HepG2 (cell line): ENCODE measurements around the gene OTC. TPM values are rescaled to one million over a fixed set of nuclear protein-coding genes. Genes with fewer than 3 reads are reported as not detected.

Experiments used
- ATAC-seq: fragments of 200-7000 bp; cut with Tn5 transposase; 3 replicates; pipeline ENCODE4 v1.9.1; 2020; ENCODE audit warnings: mild to moderate bottlenecking, moderate library complexity
- BruUV-seq: library from RNA; stranded (reverse); fragments of 400-500 nt; replicated peaks from 2 replicates; lab custom pipeline; 2021; lab: Mats Ljungman, UMichigan
- CTCF ChIA-PET: fragments of 300-600 bp; formaldehyde crosslinking; extraction: SDS; loops from one replicate; lab custom pipeline; 2021; ENCODE audit warnings: low total read pairs, inconsistent platforms, low intra/inter-chr PET ratio; lab: Yijun Ruan, JAX
- POLR2A ChIA-PET: fragments of 350-600 bp; sonication (Branson Sonifier 250); formaldehyde crosslinking; loops from one replicate; lab custom pipeline; 2020; ENCODE audit warnings: antibody characterized with exemption, inconsistent platforms; lab: Yijun Ruan, JAX
- DNase-seq: peaks from one replicate; pipeline ENCODE4 v3.0.0-alpha.2; 2015; ENCODE audit warnings: low spot score
- FAIRE-seq: peaks from 3 replicates; lab custom pipeline; 2011; peaks lifted over from hg19 to GRCh38; lab: Jason Lieb, UNC
- H2AFZ ChIP-seq: one replicate; pipeline ENCODE4 v1.6.1; 2011; ENCODE audit warnings: low read length, inconsistent platforms
- H3K27ac ChIP-seq: fragments of 300-600 bp; 3 replicates; pipeline ENCODE4 v1.8.0; 2011; ENCODE audit warnings: mixed run types, mild to moderate bottlenecking, mixed read lengths, low read length, inconsistent platforms; ENCODE audit not compliant: insufficient read depth; ENCODE audit errors: extremely low read length
- H3K27me3 ChIP-seq, 2 experiments: fragments of 200-600 bp in 1 of 2; 2 replicates in 1 of 2; 3 replicates in 1 of 2; pipeline versions ENCODE4 v1.6.0 to v1.8.0; 2011; ENCODE audit warnings: low read length in 2 of 2, mild to moderate bottlenecking in 2 of 2, moderate library complexity in 2 of 2, inconsistent platforms in 1 of 2; ENCODE audit not compliant: insufficient read depth in 2 of 2, control insufficient read depth in 1 of 2
- H3K36me3 ChIP-seq, 2 experiments: fragments of 200-600 bp in 1 of 2; replicated peaks in 1 of 2; 2 replicates in 1 of 2; 3 replicates in 1 of 2; pipeline versions ENCODE4 v1.5.1 to v1.8.0; 2011; ENCODE audit warnings: low read length in 2 of 2, inconsistent platforms in 1 of 2; ENCODE audit not compliant: insufficient read depth in 2 of 2, control insufficient read depth in 1 of 2
- H3K4me1 ChIP-seq: 2 replicates; pipeline ENCODE4 v1.5.1; 2012; ENCODE audit warnings: low read length, inconsistent platforms; ENCODE audit not compliant: insufficient read depth
- H3K4me2 ChIP-seq: 2 replicates; pipeline ENCODE4 v1.6.0; 2011; ENCODE audit warnings: low read depth, low read length, inconsistent platforms
- H3K4me3 ChIP-seq, 3 experiments: fragments of 200-600 bp in 1 of 3; sonication (generic), shearing (Covaris generic) in 1 of 3; replicated peaks in 1 of 3; 2 replicates each; pipeline ENCODE4 v1.5.1; 2011 to 2016; ENCODE audit warnings: low read length in 3 of 3, inconsistent platforms in 2 of 3, low read depth in 2 of 3, mild to moderate bottlenecking in 2 of 3, control low read depth in 1 of 3, mixed read lengths in 1 of 3; ENCODE audit not compliant: insufficient read depth in 1 of 3
- H3K79me2 ChIP-seq: one replicate; pipeline ENCODE4 v1.6.1; 2011; ENCODE audit warnings: low read length, inconsistent platforms; ENCODE audit not compliant: insufficient read depth
- H3K9ac ChIP-seq: 2 replicates; pipeline ENCODE4 v1.6.0; 2011; ENCODE audit warnings: mild to moderate bottlenecking, low read depth, low read length, inconsistent platforms; ENCODE audit not compliant: insufficient read depth
- H3K9me3 ChIP-seq: 2 replicates; pipeline ENCODE4 v1.5.1; 2012; ENCODE audit warnings: mild to moderate bottlenecking, low read length
- H4K20me1 ChIP-seq: 2 replicates; pipeline ENCODE4 v1.6.0; 2011; ENCODE audit warnings: inconsistent platforms, mild to moderate bottlenecking, low read length, moderate library complexity; ENCODE audit not compliant: insufficient read depth
- ESRRA ChIP-seq: sonication (generic); formaldehyde crosslinking; IDR thresholded peaks from 2 replicates; pipeline ENCODE4 v1.5.1; 2020; ENCODE audit warnings: mild to moderate bottlenecking, low read depth, missing genetic modification reagents
- HHEX ChIP-seq: IDR thresholded peaks from 2 replicates; pipeline ENCODE4 v1.6.1; 2016; ENCODE audit warnings: control low read depth
- HNF1B ChIP-seq: sonication (generic); formaldehyde crosslinking; IDR thresholded peaks from 2 replicates; pipeline ENCODE4 v1.5.1; 2020; ENCODE audit warnings: mild to moderate bottlenecking, moderate library complexity, missing genetic modification reagents
- KAT7 ChIP-seq: IDR thresholded peaks from 2 replicates; pipeline ENCODE4 v1.6.1; 2018; ENCODE audit warnings: borderline replicate concordance, missing compliant biosample characterization
- KDM2A ChIP-seq: sonication (generic); formaldehyde crosslinking; IDR thresholded peaks from 2 replicates; pipeline ENCODE4 v1.4.0; 2020; ENCODE audit warnings: low read depth, missing genetic modification reagents, borderline replicate concordance
- KDM3A ChIP-seq: IDR thresholded peaks from 2 replicates; pipeline ENCODE4 v1.6.1; 2018; ENCODE audit warnings: low read depth, missing compliant biosample characterization
- KLF9 ChIP-seq: IDR thresholded peaks from 2 replicates; pipeline ENCODE4 v1.6.1; 2016; ENCODE audit warnings: low read depth
- NBN ChIP-seq: fragments of 450-650 bp; conservative IDR thresholded peaks from 2 replicates; pipeline ENCODE4 v1.6.1; 2017
- NFE2L2 ChIP-seq: fragments of 150-350 bp; IDR thresholded peaks from 2 replicates; pipeline ENCODE4 v1.6.1; 2014; ENCODE audit warnings: low read length
- TOE1 ChIP-seq: sonication (generic); formaldehyde crosslinking; IDR thresholded peaks from 2 replicates; pipeline ENCODE4 v1.4.0; 2020; ENCODE audit warnings: mild to moderate bottlenecking, missing genetic modification reagents
- XRCC5 ChIP-seq: fragments of 200-400 bp; formaldehyde crosslinking; optimal IDR thresholded peaks from 2 replicates; pipeline ENCODE3; 2017; ENCODE audit warnings: mild to moderate bottlenecking, low read length
- ZFP90 ChIP-seq: sonication (generic); formaldehyde crosslinking; IDR thresholded peaks from 2 replicates; pipeline ENCODE4 v1.8.0; 2022; ENCODE audit warnings: missing genetic modification reagents, mild to moderate bottlenecking, inconsistent platforms, borderline replicate concordance
- ZNF3 ChIP-seq: IDR thresholded peaks from 2 replicates; pipeline ENCODE4 v1.7.0; 2017; ENCODE audit warnings: inconsistent platforms
- ZNF441 ChIP-seq: sonication (generic); formaldehyde crosslinking; IDR thresholded peaks from 2 replicates; pipeline ENCODE4 v1.7.0; 2021; ENCODE audit warnings: missing genetic modification reagents, borderline replicate concordance
- ZNF883 ChIP-seq: sonication (generic); formaldehyde crosslinking; IDR thresholded peaks from 2 replicates; pipeline ENCODE4 v1.5.1; 2020; ENCODE audit warnings: mild to moderate bottlenecking, missing genetic modification reagents; ENCODE audit errors: not compliant biosample characterization
- WGBS: methylation state at CpG from one replicate; pipeline ENCODE4 v1.1.6; 2017; ENCODE audit warnings: low lambda C conversion rate; 5-methylcytosine and 5-hydroxymethylcytosine counted together
- in situ Hi-C: cut with HindIII; loops from 2 replicates; pipeline ENCODE4 v1.10.0; 2017; ENCODE audit warnings: low pct_unique_long_range_greater_than_20kb; ENCODE audit not compliant: extremely low pct_ligation_motif_present
- intact Hi-C: fragments of 100-400 bp; cut with micrococcal nuclease; formaldehyde crosslinking; loops from one replicate; pipeline ENCODE4 v1.10.0; 2022; ENCODE audit not compliant: unreplicated experiment
- polyA plus RNA-seq, 8 experiments: library from polyadenylated mRNA; depleted of rRNA in 3 of 8; stranded (reverse) in 7 of 8; unstranded in 1 of 8; fragments of >200 nt; fragmentation: Illumina TruSeq in 4 of 8; extraction: Trizol in 4 of 8; gene quantifications; 2 replicates each; pipeline versions ENCODE4 v1.2.1 to v1.2.3, GENCODE V29; 2011 to 2016; ENCODE audit warnings: low read depth in 4 of 8, missing spikeins in 1 of 8, mixed read lengths in 1 of 8; ENCODE audit not compliant: insufficient read depth in 1 of 8
- total RNA-seq, 5 experiments: library from RNA; depleted of rRNA; stranded (reverse); fragments of >200 nt; fragmentation: Illumina TruSeq; extraction: Trizol; gene quantifications; 2 replicates each; pipeline ENCODE4 v1.2.3, GENCODE V29; 2016; ENCODE audit warnings: low read depth in 1 of 5

OTC gene
- total and polyA plus RNA-seq, 2 of the 13 experiments (the other 11 are each of a cell fraction or from before 2014, with no cell fraction given) = 0.04 to 1.8 TPM

- TF ChIP-seq KDM3A (CRISPR knock-in tag) (no peak), KAT7 (CRISPR knock-in tag) (no peak), XRCC5 (no peak)
- TF ChIP-seq, all 625 proteins: peak for 0
Measured at GRCh38 chrX:38356401-38356800, 4.0 kb downstream of the OTC start (continued).

DNA sequence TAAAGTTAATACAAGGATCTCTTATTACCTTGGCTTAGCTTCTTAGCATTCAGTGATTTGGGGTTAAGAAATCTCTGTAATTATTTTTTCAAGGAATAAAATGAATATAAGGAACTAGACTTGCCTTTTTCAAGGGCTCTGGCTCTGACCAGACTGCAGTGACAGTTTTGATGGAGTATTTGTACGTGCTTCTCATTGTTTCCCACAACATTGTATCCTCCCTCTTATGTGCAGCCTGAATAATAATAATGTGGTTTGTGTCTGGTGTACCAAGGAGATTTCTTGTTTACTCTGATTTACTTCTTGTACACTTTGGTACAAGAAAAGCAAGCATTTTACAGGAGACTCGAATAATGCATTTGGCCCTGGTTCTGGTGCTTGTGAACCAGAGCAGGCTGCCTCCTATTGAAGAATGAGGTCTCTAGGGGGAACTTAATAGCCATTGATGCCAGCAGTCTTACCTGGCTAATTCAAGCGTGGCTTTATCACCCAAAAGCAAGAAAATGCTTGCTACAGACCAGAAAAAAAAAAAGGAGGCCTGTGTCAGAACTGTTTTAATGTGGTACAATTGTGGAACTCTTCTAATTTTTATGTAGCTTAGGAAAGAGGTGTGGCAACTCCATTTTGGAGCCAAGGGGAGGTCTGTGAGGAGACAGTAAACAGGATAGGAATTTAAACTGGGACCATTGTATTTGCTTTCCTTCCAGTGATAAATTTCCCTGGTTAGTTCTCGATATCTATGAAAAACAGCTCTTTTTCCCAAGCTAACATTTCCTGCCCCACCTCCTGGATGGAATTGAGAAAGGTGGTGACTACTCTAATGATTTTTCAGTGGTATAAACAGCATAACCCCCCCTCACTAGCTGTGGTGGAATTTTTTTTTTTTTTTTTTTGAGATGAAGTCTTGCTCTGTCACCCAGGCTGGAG lies 5.6 kb downstream of the OTC start:
- Histone ChIP-seq H3K4me1 (peaks cover 10% of the 10 kb centered on the region), H3K4me3 (no peak overlapping the region), H4K20me1 (no peaks in the 10 kb centered on the region), H3K36me3 (no peaks in the 10 kb centered on the region), H3K4me2 (no peak overlapping the region)
- ATAC-seq (no peak), FAIRE-seq (no peak)
- POLR2A ChIA-PET = no interaction called here
- BruUV-seq = no TSS peak
- in situ Hi-C loops = no loop called here
- CTCF ChIA-PET = no interaction called here
- no peak for TF ChIP-seq ZFP90
- TF ChIP-seq NBN = no peak
- no peak for TF ChIP-seq KDM2A (CRISPR knock-in tag)
- no peak for TF ChIP-seq ZNF883 (CRISPR knock-in tag)
- TF ChIP-seq HNF1B (CRISPR knock-in tag) = no peak
- TF ChIP-seq KLF9 (CRISPR knock-in tag) = no peak
- TF ChIP-seq ESRRA (CRISPR knock-in tag) = no peak
- no peak for TF ChIP-seq TOE1 (CRISPR knock-in tag)
- no peak for TF ChIP-seq NFE2L2
- TF ChIP-seq HHEX (CRISPR knock-in tag) = no peak
- no peak for TF ChIP-seq ZNF3 (CRISPR knock-in tag)
- TF ChIP-seq ZNF441 (CRISPR knock-in tag) = no peak
- TF ChIP-seq, all 625 proteins: peak for 0
- Histone ChIP-seq H3K79me2 (no peaks in the 10 kb centered on the region), H2AFZ (no peak overlapping the region), H3K9me3 (no peaks in the 10 kb centered on the region), H3K27me3 (no peaks in the 10 kb centered on the region), H3K27ac (no peak overlapping the region), H3K9ac (no peak overlapping the region)
- no peak for DNase-seq
- intact Hi-C loops = no loop called here
- 72% methylated on average over 4 of the region's 4 CpGs for WGBS
